SKM-1 treated with dmso at 0.1 percent for 144 hours (cell line): ENCODE measurements around the gene HOXA9.

Experiments used
- DNase-seq: peaks from one replicate; lab custom pipeline; 2025; ENCODE audit not compliant: unreplicated experiment; lab: John Stamatoyannopoulos, UW

Gene HOXA9

DNA sequence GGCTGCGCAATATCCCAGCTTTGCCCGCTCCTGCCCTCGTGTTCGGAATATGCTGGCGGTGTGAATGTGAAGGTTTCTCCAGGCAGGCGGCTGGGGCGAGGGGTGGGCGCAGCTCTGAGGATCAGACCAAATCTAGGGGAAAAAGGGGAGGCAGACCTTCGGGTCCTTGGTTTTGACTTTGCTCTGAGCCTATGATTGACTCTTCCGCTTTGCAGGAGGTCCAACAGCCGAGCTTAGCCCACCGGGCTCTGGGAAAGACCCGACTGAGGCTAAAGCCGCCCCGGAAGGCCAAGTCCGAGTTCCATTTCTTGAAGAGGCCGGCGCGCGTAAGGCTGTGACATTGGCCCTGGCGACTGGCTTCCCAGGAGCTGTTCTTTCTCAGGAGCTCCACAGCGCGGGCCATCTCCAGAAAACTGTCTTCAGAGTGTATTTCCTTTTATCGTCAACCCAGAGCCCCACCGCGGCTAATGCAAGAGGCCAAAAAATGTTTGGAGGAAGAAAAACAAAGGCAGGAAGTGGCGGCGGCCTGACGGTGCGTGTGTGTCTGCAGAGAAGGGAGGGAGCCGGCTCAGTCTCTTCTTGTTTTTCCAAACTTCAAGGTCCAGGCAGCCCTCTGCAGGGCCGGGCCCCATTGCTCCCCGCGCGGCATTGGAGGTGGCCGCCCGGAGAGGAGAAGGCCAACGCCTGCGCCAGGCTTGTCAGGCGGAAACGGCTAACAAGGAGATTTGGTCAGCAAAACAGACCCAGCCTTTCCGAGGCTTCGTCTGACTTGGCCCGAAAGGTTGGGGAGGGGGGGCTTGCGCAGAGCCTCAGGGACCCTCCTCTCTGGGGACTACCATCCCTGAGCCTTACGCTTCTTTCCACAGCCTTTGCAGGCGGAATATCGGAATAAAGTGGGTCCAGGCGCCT lies 23.3 kb upstream of the HOXA9 start:
- no peak for DNase-seq

DNA sequence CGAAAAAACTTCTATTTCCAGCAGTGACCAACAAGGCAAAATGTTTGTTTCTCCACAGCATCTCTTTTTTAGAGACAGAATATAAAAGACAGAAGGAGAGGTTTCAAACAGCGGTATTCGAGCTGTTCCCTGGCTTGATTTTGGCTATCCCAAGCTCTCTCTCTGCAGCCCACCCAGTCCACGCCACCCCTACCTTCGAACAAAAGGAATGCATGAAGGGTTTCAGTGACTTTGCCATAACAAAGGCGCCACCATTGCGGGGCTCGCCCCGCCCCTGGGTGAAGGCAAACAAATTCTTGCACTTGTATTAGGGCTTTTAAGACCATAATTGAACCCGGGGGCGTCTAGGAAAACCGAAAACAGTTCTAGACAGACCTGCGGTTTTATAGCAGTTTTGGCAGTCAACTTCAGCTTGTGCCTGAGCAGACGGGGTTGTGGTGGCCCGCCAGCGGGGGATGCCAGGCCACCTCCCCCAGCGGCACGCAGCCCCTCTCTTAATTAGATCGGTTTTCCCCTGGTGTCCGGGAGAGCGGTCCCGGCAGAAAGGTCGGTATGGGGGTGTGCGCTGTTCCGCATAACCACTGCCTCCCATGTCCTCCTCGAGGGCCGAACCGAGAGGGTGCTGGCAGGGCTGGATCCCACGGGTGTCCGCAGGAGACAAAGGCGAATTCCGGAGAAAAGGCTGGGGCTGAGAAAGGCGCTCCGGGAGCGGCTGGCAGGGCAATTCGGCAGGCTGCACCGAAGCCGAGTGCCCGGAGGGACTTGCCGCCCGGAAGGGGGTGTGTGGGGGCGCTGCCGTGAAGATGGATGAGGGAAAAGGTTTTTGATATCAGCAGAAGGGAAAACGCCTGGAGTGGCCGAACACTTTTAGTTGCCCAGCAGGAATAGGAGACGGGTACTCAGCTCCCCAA lies 22.4 kb upstream of the HOXA9 start:
- DNase-seq = no peak

DNA sequence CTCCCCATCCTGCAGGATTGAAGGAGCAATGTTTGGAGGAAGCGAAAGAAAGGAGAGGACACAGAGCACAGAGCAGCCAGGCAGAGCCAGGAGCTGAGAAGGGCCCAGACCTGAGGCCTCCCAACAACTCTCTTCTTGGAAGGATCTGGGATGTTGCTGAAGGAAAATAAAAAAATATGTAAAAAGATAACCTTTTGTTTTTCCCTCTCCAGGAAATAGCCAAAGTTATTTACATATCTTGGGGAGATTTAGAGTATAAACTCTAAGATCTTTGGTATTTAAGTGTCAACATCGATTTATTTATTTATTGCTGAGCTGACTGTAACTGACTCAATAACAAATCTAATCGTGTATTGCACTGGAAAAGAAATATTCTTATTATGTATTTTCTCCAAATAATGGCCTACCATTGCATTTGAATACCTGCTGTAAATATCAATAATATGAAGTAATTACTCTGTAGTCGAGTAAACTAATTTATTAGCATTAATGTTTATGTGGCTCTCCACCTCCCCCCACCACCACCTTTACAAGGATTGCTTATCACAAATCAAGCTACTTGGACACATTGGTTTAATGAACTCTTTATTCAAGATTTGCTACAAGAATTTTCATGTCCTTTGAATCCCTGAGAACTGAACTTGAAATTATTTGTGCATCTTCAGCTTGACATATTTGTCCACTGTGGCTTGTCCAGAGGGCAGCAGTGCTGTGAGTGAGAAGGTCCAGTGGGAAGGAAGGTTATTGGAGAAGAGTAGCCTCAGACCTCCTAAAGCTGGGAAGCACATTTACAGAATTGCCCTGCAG lies 21.5 kb upstream of the HOXA9 start:
- no peak for DNase-seq

DNA sequence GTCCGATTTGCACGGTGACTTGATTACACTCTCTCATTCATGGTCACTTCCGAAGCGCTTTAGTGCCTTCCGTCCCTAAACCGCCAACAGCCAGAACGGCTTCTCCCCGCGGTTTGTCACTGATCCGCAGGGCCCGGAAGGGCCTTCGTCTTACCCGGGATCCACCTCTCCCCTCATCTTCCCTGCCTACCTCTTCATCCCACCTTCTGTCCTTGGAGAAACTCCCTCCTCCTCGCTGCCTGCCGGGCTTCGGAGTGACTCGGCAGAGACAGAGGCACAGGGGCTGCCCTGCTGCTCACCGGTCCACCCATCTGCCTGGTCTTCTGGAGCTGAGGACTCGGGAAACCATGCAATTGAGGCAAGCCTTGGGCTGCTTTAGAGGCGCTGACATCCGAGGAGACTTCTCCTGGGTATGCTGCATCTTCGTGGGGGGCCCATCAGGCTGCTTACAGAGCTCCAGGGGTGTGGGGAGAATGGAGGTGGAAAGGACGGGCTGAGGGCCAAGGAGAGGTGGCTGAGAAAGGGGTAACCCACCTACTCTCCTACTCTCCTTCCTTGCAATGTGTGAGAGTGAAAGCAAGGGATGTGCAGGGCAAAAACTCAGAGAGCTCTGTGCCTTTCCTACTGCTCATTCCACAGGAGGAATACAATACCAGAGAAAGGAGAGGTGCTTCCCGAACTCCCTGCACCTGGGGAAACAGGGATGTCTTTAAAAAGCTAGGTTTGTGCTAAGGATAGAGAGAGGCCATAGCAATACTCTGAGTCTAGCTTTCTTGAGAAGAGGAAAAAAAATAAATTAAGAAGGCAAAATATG lies 20.7 kb upstream of the HOXA9 start:
- no peak for DNase-seq

DNA sequence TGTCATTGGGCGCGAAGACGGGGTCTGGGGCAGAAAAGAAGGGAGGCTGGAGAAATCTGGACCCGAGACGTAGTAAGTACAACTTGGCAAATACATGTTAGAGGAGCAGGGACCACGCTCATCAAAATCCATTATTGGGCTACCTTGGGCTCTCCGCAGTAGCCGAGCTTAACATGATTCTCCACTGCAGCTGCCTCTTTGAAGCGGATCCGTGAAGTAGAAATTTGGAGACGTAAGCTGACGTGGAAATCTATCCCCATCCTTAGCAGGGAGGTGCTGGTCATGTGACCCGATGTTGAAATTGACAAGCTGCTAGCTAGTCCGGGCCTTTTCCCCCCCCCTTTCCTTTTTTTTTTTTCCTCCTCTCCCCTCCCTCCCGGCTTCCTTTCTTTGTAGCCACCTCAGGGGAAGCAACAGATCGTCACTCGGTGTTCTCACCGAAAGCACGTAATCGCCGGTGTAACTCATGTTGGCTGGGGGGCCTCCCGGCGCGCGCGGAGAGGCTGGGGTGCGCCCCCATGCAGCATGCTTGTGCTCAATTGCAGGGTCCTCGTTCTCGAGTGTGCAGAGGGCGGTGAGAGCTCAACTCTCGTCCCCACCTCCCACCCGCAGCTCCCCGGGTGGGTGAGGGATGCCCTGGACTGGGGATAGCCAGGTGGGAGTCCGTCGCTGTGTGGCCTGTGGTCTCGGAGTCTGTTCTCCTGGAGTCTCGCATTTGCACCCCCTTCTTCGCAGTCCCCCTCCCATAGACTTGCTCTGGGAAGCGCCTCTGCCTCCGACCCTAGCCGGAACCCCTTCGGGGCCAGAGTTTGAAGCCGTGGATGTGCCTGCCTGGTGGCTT lies 19.9 kb upstream of the HOXA9 start, which contains the start of gene HOXA11:
HOXA11 (minus strand) TSS at position 220 of the 841 bp plus-strand sequence; CDS start at position 132, 88 bp downstream.
- no peak for DNase-seq

DNA sequence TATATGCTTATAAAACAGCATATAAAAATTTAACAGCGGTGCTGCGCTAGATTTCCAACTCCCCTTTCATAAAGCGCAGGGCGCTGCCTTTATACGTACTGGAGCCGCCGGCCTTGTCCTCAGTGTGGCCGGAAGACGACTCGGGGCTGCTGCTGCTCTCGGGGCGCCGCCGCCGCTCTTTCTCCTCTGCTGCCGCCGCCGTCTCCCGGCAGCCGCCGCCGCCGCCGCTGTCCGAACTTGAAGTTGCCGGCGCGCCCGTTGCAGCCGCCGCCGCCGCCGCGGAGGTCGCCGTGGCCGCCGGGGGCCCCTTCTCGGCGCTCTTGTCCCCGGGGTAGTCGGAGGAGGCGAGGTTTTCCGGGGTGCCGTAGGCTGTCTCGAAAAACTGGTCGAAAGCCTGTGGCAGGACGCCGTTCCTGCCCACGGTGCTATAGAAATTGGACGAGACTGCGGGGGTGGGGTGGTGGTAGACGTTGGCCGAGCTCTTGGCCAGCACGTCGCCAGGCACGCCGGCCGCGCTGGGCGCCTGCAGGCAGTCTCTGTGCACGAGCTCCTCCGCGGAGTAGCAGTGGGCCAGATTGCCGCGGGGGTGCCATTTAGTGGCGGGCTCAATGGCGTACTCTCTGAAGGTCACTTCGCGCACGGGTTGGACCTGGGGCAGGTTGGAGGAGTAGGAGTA lies 19.1 kb upstream of the HOXA9 start:
- no peak for DNase-seq

DNA sequence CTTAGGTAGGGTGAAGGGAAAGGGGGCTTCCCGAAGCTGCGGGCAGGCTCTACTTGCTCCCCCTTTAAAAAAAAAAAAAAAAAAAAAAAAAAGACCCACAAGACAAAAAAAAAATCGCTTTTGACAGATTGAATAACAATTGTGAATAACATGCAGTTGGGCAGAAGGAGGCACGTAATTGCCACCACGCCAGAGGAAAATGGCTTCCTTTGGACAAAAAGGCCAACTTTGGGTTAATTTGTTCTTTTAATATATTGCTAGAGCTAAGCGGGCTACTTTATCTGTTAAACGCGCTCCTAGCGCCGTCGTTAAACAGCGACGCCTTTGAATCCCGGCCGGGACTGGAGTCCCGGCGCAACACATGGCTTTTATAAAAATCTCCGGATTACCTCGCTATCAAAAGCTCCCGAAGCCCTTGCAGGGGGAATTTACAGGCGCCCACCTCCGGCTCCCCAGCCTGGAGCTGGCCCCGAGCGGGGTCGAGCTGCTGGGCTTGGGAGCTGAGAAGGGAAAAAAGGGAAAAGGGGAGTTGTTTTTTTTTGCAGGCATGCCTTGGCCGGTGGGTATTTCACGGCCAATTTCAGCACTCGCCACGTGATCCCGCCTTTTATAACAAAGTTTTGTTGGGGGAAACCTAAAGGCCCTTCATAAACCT lies 18.5 kb upstream of the HOXA9 start:
- no peak for DNase-seq

DNA sequence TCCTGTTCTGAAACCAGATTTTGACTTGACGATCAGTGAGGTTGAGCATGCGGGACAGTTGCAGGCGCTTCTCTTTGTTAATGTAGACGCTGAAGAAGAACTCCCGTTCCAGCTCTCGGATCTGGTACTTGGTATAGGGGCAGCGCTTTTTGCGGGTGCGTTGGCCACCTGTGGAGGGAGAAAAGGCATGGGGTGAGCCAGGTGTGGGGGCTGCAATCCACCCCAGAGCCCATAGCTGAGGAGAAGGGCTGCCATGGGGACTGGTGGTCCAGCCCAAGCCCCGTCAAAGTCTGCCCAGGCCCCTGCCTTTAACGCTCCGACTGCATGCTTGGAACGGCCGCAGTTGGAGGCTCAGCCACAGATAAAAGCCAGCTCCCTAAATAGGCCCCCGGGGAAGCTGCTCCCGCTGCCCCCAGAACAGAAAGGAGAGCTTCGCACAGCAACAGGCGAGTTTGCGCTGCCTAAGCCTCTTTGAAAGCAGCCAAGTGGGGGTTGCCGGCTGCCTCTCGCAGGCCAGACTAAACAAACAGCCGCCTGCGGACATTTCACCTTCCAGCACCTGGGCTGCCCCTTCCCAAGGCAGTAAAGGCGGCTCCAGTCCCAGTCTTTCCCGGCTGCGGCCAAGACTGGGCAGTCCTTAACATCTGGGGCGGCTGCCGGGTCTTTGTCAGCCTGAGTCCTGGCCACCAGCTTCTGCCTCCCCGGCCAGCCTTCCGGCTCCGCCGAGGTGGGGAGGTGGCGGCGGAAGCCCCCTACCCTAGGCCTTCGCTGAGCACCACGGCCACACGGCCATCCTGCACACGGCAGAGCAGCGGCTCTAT lies 17.7 kb upstream of the HOXA9 start:
- no peak for DNase-seq

DNA sequence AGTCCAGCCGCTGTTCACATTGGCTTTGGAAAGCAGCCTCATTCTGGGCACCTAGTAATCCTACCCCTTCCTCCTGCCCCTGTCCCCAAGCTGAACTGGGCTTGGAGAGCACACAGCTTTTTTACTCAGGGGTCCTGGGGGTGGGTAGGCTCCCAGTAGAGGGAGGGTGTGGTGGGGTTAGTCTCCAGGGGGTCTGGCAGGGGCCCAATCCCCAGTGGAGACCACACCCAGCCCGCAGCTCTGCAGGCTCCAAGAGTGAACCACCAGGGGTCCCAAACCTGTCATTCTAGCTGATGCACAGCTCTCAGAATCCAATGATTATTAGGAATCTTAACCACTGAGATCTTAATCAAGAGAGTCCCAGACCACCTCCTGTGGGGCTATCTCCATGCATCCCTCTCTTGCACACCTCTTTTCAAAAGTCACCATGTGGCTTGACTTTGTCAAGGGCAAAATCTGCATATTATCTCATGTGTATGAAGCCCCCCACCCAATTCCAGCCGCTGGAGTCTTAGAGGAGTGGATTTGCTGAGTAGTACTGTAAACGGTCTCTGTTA lies 17.0 kb upstream of the HOXA9 start:
- no peak for DNase-seq

DNA sequence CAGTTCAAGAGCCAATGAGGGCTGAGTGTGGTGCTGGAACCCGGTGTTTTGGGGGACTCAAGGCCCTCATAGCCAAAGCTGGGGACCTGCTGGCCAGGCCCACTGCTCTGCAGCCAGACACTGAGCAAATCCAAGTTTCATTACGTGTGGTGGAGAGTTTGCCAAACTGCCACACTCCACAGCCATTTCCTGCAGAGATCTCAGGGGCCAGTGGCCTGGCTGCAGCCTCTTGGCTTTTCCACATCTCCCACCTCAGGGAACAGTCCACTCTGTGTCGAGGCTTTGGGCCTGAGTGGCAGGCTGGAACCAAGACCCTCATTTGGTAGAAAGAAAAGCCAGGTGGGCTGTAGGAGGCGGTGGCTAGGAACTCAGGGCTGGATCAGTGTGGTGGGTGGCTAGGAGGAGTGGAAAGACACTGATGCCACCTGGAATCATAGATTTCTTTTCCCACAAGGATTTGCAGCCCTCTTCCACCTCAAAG lies 16.5 kb upstream of the HOXA9 start:
- no peak for DNase-seq

DNA sequence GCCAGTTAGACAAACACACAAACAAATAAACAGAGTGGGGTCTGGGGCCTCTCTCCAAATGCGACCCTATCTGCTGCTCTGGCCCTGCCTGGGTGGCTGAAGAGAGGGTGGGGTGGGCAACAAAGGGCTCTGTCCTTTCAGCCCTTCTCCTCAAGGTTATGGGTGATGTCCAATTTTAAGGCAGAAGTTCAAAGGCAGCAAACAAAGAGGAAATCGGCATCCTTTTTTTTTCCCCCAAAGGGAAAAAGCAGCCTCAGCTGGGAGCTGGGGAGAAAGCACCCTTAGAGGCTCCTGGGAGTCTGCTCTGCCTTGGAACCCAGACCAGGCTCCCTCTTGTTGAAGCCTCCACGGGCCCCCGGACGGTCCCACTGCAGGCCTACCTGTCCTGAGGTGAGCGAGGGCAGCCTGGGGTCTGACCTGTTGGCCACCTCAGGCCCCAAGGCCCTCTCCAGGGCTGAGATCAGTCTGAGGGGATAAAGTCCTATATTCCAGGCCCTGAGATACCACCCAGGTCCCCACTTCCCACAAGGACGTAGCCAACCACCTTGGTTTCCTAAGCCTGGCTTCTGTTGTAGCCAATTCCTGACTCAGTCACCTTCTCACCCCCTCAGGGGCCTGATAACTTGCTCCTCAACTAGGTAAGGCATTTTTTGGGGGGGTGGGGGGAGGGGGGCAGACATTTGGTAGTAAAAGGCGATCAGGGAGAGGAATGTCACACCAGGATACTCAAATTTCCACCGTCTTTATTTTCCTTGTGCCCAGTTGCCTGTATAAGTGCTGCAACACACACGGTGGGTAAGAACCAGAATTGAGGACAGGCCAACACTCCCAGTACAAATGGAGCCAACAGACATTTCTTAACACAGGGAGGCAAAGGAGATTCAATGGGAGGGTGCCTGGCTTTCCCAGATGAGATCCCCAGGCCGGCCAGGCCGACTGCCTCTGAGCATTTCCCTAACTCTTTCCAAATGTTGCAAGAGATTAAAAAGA lies 15.4 kb upstream of the HOXA9 start:
- no peak for DNase-seq

DNA sequence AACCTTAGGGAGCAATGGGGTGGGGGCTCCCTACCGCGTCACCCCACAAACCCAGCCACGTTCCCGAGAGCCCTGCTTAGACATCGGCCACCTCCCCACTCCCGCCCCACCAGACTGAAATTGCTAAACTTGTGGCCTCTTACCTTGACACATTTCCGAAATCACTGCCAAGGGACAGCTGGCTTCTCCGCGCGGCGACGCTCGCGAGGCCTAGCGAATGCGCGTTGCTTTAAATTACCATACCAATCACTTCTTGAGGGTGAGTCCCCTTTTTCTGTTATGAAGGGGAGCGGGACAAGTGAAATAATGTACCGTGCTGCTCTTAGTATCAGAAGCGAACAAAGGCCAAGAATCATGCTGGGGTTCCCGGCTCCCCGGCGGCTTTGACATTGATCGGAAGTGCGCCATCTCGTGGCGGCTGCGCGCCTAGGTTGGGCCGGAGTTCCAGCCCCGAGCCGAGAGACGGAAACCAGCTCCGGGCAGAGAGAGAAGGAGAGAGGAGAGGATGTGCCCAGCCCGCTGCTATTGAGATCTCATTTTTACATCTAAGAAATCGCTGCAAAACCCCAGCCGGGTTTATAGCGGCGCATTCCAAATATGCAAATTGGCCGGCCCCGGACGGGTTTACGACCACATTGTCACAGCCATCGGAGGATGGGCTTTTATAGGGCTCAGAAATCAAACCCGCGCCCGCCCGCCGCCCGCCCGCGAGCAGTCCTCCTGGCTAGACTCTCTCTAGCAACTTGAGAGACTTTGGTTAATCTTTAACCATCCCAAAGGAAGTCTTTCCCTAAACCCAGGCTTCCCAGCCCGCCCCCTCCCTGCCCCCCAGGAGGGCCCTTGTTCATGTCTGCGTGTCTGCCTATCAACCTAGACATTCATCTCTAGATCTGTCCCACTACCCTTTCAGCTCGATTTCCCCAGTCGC lies 14.4 kb upstream of the HOXA9 start:
- DNase-seq = peak; percentile 49

DNA sequence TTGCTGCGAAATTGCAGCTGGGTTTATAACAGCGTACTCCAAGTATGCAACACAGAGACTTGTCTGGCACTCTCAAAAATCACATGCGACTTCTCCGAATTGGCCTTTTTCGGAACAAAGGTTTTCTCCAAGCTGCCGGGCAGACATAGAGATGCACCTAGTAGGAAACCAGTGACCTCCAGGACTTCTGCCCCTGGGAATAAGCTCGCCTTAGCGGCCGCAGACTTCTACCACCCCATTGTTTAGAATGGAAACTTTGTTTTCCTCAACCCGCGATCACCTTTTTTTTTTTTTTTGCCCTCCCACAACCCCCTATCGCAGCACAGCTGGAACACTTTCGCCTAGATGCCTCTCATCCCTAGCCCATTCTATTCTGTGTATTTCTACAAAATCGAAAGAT lies 13.7 kb upstream of the HOXA9 start:
- no peak for DNase-seq

DNA sequence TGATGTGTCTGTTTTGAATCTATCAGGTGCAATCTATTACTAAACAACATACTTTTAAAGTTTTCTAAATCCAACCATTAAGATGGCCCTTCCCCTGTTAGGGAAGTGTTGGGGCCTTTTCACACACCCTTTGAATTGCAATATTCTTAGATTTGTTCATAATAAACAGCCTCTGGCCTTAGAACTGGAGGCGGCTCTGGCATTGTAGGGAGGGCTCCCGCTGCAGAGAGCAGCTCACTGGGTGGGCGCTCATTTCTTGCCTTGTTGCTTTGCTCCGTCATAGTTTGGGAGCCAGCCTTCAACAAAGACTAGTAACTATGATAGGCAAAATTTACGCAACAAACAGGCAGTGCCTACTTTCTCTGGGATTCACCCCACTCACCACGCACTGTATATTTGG lies 13.0 kb upstream of the HOXA9 start:
- DNase-seq = no peak
